B cell (primary cell): ENCODE data around the gene POLK. TPM values are rescaled to one million over a fixed set of nuclear protein-coding genes. Genes with fewer than 3 reads are reported as not detected.
A peak's percentile ranks its signal among the peaks of the same experiment; 100 is the strongest.

ENCODE experiments used
- ATAC-seq: fragments of 200-7000 bp; cut with Tn5 transposase; one replicate; pipeline ENCODE4 v1.10.0; 2021; ENCODE audit warnings: low read depth, mild to moderate bottlenecking, moderate number of reproducible peaks, moderate library complexity
- CTCF ChIA-PET: fragments of 350-600 bp; sonication (Branson Sonifier 250); formaldehyde crosslinking; loops from one replicate; lab custom pipeline; 2021; ENCODE audit warnings: antibody characterized with exemption, inconsistent platforms; lab: Charles Lee
- POLR2A ChIA-PET: fragments of 350-600 bp; sonication (Branson Sonifier 250); formaldehyde crosslinking; loops from one replicate; lab custom pipeline; 2021; ENCODE audit warnings: antibody characterized with exemption; lab: Charles Lee
- DNase-seq: peaks from one replicate; pipeline ENCODE4 v3.0.0; 2013
- H2AFZ ChIP-seq: 2 replicates; pipeline ENCODE4 v1.6.1; 2012; ENCODE audit warnings: mild to moderate bottlenecking, low read depth, low read length; ENCODE audit not compliant: insufficient read depth, poor library complexity, severe bottlenecking
- H3K27ac ChIP-seq, 2 donors: 1 replicate in 1 of 2; 2 replicates in 1 of 2; pipeline ENCODE4 v1.5.1; 2012 to 2013; ENCODE audit warnings: low read length in 2 of 2, mild to moderate bottlenecking in 2 of 2, moderate library complexity in 1 of 2
- H3K27me3 ChIP-seq, 4 experiments: fragments of 200-600 bp in 1 of 4; sonication (generic) in 1 of 4; replicated peaks in 1 of 4; 1 replicate in 2 of 4; 2 replicates in 2 of 4; pipeline versions ENCODE4 v1.6.1 to v1.7.0; 2013 to 2016; ENCODE audit warnings: low read length in 3 of 4, mild to moderate bottlenecking in 2 of 4, mixed read lengths in 1 of 4, moderate library complexity in 1 of 4; ENCODE audit not compliant: insufficient read depth in 4 of 4, control insufficient read depth in 3 of 4; ENCODE audit errors: control extremely low read depth in 1 of 4
- H3K36me3 ChIP-seq, 2 experiments: replicated peaks in 1 of 2; 1 replicate in 1 of 2; 2 replicates in 1 of 2; pipeline versions ENCODE4 v1.6.1 to v1.7.1; 2013; ENCODE audit warnings: low read length in 1 of 2; ENCODE audit not compliant: insufficient read depth in 2 of 2, control insufficient read depth in 1 of 2; ENCODE audit errors: control extremely low read depth in 1 of 2, extremely low read depth in 1 of 2
- H3K4me1 ChIP-seq, 2 donors: fragments of 200-600 bp in 1 of 2; sonication (generic) in 1 of 2; 1 replicate in 1 of 2; 2 replicates in 1 of 2; pipeline versions ENCODE4 v1.5.1 to v1.6.1; 2013 to 2017; ENCODE audit warnings: low read length in 2 of 2; ENCODE audit not compliant: control insufficient read depth in 2 of 2, insufficient read depth in 2 of 2
- H3K4me2 ChIP-seq: replicated peaks from 2 replicates; pipeline ENCODE3; 2012; ENCODE audit warnings: mild to moderate bottlenecking, low read depth, low read length; ENCODE audit not compliant: poor library complexity, severe bottlenecking
- H3K4me3 ChIP-seq, 5 experiments: fragments of 200-600 bp in 1 of 5; sonication (generic) in 1 of 5; 1 replicate in 3 of 5; 2 replicates in 2 of 5; pipeline versions ENCODE4 v1.5.1 to v1.7.0; 2011 to 2016; ENCODE audit warnings: low read length in 4 of 5, mild to moderate bottlenecking in 4 of 5, low read depth in 2 of 5, control low read depth in 1 of 5, moderate library complexity in 1 of 5; ENCODE audit not compliant: insufficient read depth in 1 of 5; ENCODE audit errors: control extremely low read depth in 1 of 5, extremely low read depth in 1 of 5
- H3K79me2 ChIP-seq: fragments of 200-600 bp; sonication (generic); one replicate; pipeline ENCODE4 v1.6.0; 2016; ENCODE audit warnings: low read length; ENCODE audit not compliant: control insufficient read depth, insufficient read depth
- H3K9ac ChIP-seq: fragments of 200-600 bp; sonication (generic); 2 replicates; pipeline ENCODE4 v1.6.1; 2017; ENCODE audit warnings: mild to moderate bottlenecking, low read length, moderate library complexity
- H3K9me3 ChIP-seq, 3 donors: one replicate each; pipeline versions ENCODE4 v1.6.1 to v1.7.1; 2013; ENCODE audit warnings: low read length in 2 of 3; ENCODE audit not compliant: control insufficient read depth in 2 of 3, insufficient read depth in 1 of 3; ENCODE audit errors: control extremely low read depth in 1 of 3
- H4K20me1 ChIP-seq: 2 replicates; pipeline ENCODE4 v1.6.0; 2012; ENCODE audit warnings: mild to moderate bottlenecking, low read length; ENCODE audit not compliant: insufficient read depth, control insufficient read depth, poor library complexity, severe bottlenecking
- H3K27ac Mint-ChIP-seq: one replicate; pipeline ENCODE4 v1.8.0; 2021; ENCODE audit warnings: mixed read lengths
- H3K27me3 Mint-ChIP-seq: one replicate; pipeline ENCODE4 v1.8.0; 2021; ENCODE audit warnings: mixed read lengths
- H3K4me1 Mint-ChIP-seq: one replicate; pipeline ENCODE4 v1.8.0; 2021; ENCODE audit warnings: mixed read lengths
- H3K4me3 Mint-ChIP-seq: one replicate; pipeline ENCODE4 v1.8.0; 2021; ENCODE audit warnings: mixed read lengths
- H3K9me3 Mint-ChIP-seq: one replicate; pipeline ENCODE4 v1.8.0; 2022; ENCODE audit warnings: mixed read lengths; ENCODE audit not compliant: insufficient read depth
- CTCF ChIP-seq: fragments of 200-600 bp; IDR thresholded peaks from one replicate; pipeline ENCODE4 v1.8.0; 2022; ENCODE audit warnings: antibody characterized with exemption, mild to moderate bottlenecking
- EZH2 ChIP-seq: IDR thresholded peaks from 2 replicates; pipeline ENCODE4 v1.6.1; 2012; ENCODE audit warnings: borderline replicate concordance, low read depth, mild to moderate bottlenecking, moderate library complexity, low read length; ENCODE audit not compliant: insufficient read depth, poor library complexity, severe bottlenecking
- WGBS: methylation state at CpG from one replicate; pipeline ENCODE4 v1.1.5; 2013; ENCODE audit warnings: missing lambda C conversion rate; ENCODE audit not compliant: insufficient coverage; 5-methylcytosine and 5-hydroxymethylcytosine counted together
- intact Hi-C: fragments of 100-400 bp; cut with micrococcal nuclease; formaldehyde crosslinking; loops from one replicate; pipeline ENCODE4 v1.10.0; 2022
- polyA plus RNA-seq: library from polyadenylated mRNA; depleted of rRNA; stranded (reverse); fragments of >200 nt; gene quantifications from 2 replicates; pipeline ENCODE4 v1.2.3, GENCODE V29; 2012
- total RNA-seq, 2 donors: library from RNA; stranded (reverse); fragments of 120-200 nt in 1 of 2; gene quantifications; 1 replicate in 1 of 2; 2 replicates in 1 of 2; pipeline versions ENCODE4 v1.2.3 to v1.2.4, GENCODE V29; 2013 to 2022

Gene POLK
- total and polyA plus RNA-seq, 2 donors (not counting 1 experiment from before 2014, with no cell fraction given) = 13.8 to 41.6 TPM

- ATAC-seq = no peak
- POLR2A ChIA-PET = no interaction called here
- H3K27ac ChIP-seq = no peak overlapping the region
- Mint-ChIP-seq H3K9me3 (peaks cover 7% of the 10 kb centered on the region), H3K27ac (no peak overlapping the region), H3K27me3 (no peaks in the 10 kb centered on the region), H3K4me3 (no peak overlapping the region), H3K4me1 (peaks cover 51% of the 10 kb centered on the region)
- H4K20me1 ChIP-seq = no peaks in the 10 kb centered on the region
- H3K9me3 ChIP-seq = peaks cover 5 to 21% (median 6%) of the 10 kb centered on the region in 3 donors
- peaks cover 0 to 2% of the 10 kb centered on the region in 2 experiments for H3K36me3 ChIP-seq
- CTCF ChIA-PET = no interaction called here
- no peak overlapping the region for H3K4me3 ChIP-seq
- H3K9ac ChIP-seq = no peak overlapping the region
- WGBS = no CpG with 5 or more reads among the region's 1 CpG
- no peak overlapping the region for H2AFZ ChIP-seq
- DNase-seq = no peak
- no peak overlapping the region for H3K4me2 ChIP-seq
- peaks cover 27 to 39% of the 10 kb centered on the region in 2 donors for H3K4me1 ChIP-seq
- H3K79me2 ChIP-seq = peaks cover 74% of the 10 kb centered on the region
- no peak for TF ChIP-seq EZH2
- TF ChIP-seq CTCF = no peak
- no peaks in the 10 kb centered on the region for H3K27me3 ChIP-seq
- intact Hi-C loops = no loop called here
Measured at GRCh38 chr5:75522542-75522941, 10.9 kb downstream of the POLK start.

GRCh38 chr5:75523275-75523674 lies 11.6 kb downstream of the POLK start:
- Mint-ChIP-seq H3K9me3 (peaks cover 7% of the 10 kb centered on the region), H3K27me3 (no peaks in the 10 kb centered on the region), H3K27ac (no peak overlapping the region), H3K4me3 (peak overlapping the region; percentile 73), H3K4me1 (peaks cover 44% of the 10 kb centered on the region)
- Histone ChIP-seq H3K27me3 (no peaks in the 10 kb centered on the region), H3K36me3 (peaks cover 0 to 2% of the 10 kb centered on the region in 2 experiments), H3K79me2 (peaks cover 73% of the 10 kb centered on the region), H2AFZ (peak overlapping the region; percentile 64), H4K20me1 (no peaks in the 10 kb centered on the region), H3K4me1 (peaks cover 27 to 39% of the 10 kb centered on the region in 2 donors), H3K27ac (peak overlapping the region in 1 of 2 donors; percentile 79), H3K9ac (peak overlapping the region; percentile 18), H3K4me2 (peak overlapping the region; percentile 65), H3K4me3 (peak overlapping the region in 1 of 5 experiments; percentile 43), H3K9me3 (peaks cover 5 to 21% (median 6%) of the 10 kb centered on the region in 3 donors)
- CTCF ChIA-PET = no interaction called here
- TF ChIP-seq EZH2 (no peak), CTCF (no peak)
- DNase-seq (no peak), ATAC-seq (no peak)
- intact Hi-C loops = no loop called here
- WGBS = no CpG with 5 or more reads among the region's 1 CpG
- POLR2A ChIA-PET = no interaction called here
